Peyer's patch (tissue), 4 donors: Measurements from ENCODE around the gene PKP3. TPM values are rescaled to one million over a fixed set of nuclear protein-coding genes. Genes with fewer than 3 reads are reported as not detected.
A peak's percentile ranks its signal among the peaks of the same experiment; 100 is the strongest.

Experiments used
- DNase-seq, 3 donors: peaks; one replicate each; pipeline ENCODE4 v3.0.0-alpha.2; 2017 to 2019
- H3K27ac ChIP-seq, 4 donors: fragments of 200-600 bp; sonication (generic); one replicate each; pipeline ENCODE4 v1.5.1; 2016 to 2019
- H3K27me3 ChIP-seq, 2 donors: fragments of 200-600 bp; sonication (generic); one replicate each; pipeline ENCODE4 v1.5.1; 2019
- H3K36me3 ChIP-seq, 3 donors: fragments of 200-600 bp; sonication (generic); one replicate each; pipeline ENCODE4 v1.5.1; 2016 to 2019
- H3K4me1 ChIP-seq, 4 donors: fragments of 200-600 bp; sonication (generic); one replicate each; pipeline ENCODE4 v1.5.1; 2016 to 2019
- H3K4me3 ChIP-seq, 4 donors: fragments of 200-600 bp; sonication (generic); 1 replicate in 3 of 4; 2 replicates in 1 of 4; pipeline ENCODE4 v1.5.1; 2016 to 2019; ENCODE audit warnings: mild to moderate bottlenecking in 1 of 4
- H3K9me3 ChIP-seq, 4 donors: fragments of 200-600 bp; sonication (generic); one replicate each; pipeline ENCODE4 v1.5.1; 2016 to 2019; ENCODE audit warnings: mild to moderate bottlenecking in 1 of 4
- CTCF ChIP-seq, 6 experiments: fragments of 450-650 bp in 4 of 6; fragments of 200-600 bp in 2 of 6; sonication (generic) in 1 of 6; IDR thresholded peaks; one replicate each; pipeline ENCODE4 v1.5.1; 2017 to 2019; ENCODE audit warnings: antibody characterized with exemption in 6 of 6, mild to moderate bottlenecking in 3 of 6, moderate library complexity in 1 of 6
- POLR2A ChIP-seq, 2 donors: fragments of 450-650 bp; IDR thresholded peaks; one replicate each; pipeline ENCODE4 v1.5.1; 2017; ENCODE audit warnings: antibody characterized with exemption in 2 of 2, mild to moderate bottlenecking in 2 of 2, moderate library complexity in 2 of 2
- total RNA-seq, 4 donors: library from RNA; depleted of rRNA; stranded (reverse); fragments of >200 nt; gene quantifications; one replicate each; pipeline ENCODE4 v1.1.0, GENCODE V29; 2016

Gene PKP3
- total RNA-seq, 4 donors from 2014 or later, result 95.7 to 254 (median 202) TPM

GRCh38 chr11:450809-451451 is 56.9 kb downstream of the PKP3 start:
- peak; percentile 86 to 93 (median 86) for DNase-seq
- TF ChIP-seq POLR2A (IDR thresholded peaks at IDR 0.05), result no peak
- peak in 4 of 6 experiments; percentile 36 to 72 (median 48) for TF ChIP-seq CTCF (IDR thresholded peaks at IDR 0.05)
- Histone ChIP-seq H3K4me1 (peaks cover 0 to 32% (median 10%) of the 10 kb centered on the region in 4 donors), H3K4me3 (peak overlapping the region; percentile 80 to 99 (median 93)), H3K27ac (peak overlapping the region; percentile 76 to 97 (median 92)), H3K9me3 (no peaks in the 10 kb centered on the region), H3K36me3 (peaks cover 0 to 15% (median 0%) of the 10 kb centered on the region in 3 donors), H3K27me3 (no peaks in the 10 kb centered on the region)

- DNase-seq, result no peak
- peaks cover 0 to 15% (median 0%) of the 10 kb centered on the region in 3 donors for H3K36me3 ChIP-seq
- no peaks in the 10 kb centered on the region for H3K27me3 ChIP-seq
- peak overlapping the region in 1 of 4 donors; percentile 99 for H3K4me3 ChIP-seq
- H3K27ac ChIP-seq, result peak overlapping the region in 1 of 4 donors; percentile 95
- peaks cover 0 to 32% (median 12%) of the 10 kb centered on the region in 4 donors for H3K4me1 ChIP-seq
- no peaks in the 10 kb centered on the region for H3K9me3 ChIP-seq
- TF ChIP-seq CTCF (IDR thresholded peaks at IDR 0.05), result no peak
- TF ChIP-seq POLR2A (IDR thresholded peaks at IDR 0.05), result no peak
These were observed 57.7 kb downstream of the PKP3 start for GRCh38 chr11:451738-452137.

- DNase-seq, result no peak
- Histone ChIP-seq H3K27ac (no peak overlapping the region), H3K9me3 (no peaks in the 10 kb centered on the region), H3K36me3 (peaks cover 0 to 15% (median 0%) of the 10 kb centered on the region in 3 donors), H3K4me1 (peaks cover 0 to 32% (median 14%) of the 10 kb centered on the region in 4 donors), H3K27me3 (no peaks in the 10 kb centered on the region), H3K4me3 (no peak overlapping the region)
- TF ChIP-seq POLR2A (IDR thresholded peaks at IDR 0.05) (no peak), CTCF (IDR thresholded peaks at IDR 0.05) (no peak)
These were observed 58.3 kb downstream of the PKP3 start for GRCh38 chr11:452203-452744.

GRCh38 chr11:452916-453527 is 59.0 kb downstream of the PKP3 start:
- Histone ChIP-seq H3K36me3 (peaks cover 0 to 15% (median 0%) of the 10 kb centered on the region in 3 donors), H3K27ac (no peak overlapping the region), H3K9me3 (no peaks in the 10 kb centered on the region), H3K4me1 (peaks cover 0 to 28% (median 14%) of the 10 kb centered on the region in 4 donors), H3K27me3 (no peaks in the 10 kb centered on the region), H3K4me3 (no peak overlapping the region)
- DNase-seq, result no peak
- TF ChIP-seq POLR2A (IDR thresholded peaks at IDR 0.05) (no peak), CTCF (IDR thresholded peaks at IDR 0.05) (no peak)

GRCh38 chr11:453564-453963 is 59.6 kb downstream of the PKP3 start:
- Histone ChIP-seq H3K9me3 (no peaks in the 10 kb centered on the region), H3K36me3 (peaks cover 0 to 15% (median 0%) of the 10 kb centered on the region in 3 donors), H3K27ac (no peak overlapping the region), H3K4me3 (no peak overlapping the region), H3K4me1 (peaks cover 0 to 25% (median 13%) of the 10 kb centered on the region in 4 donors), H3K27me3 (no peaks in the 10 kb centered on the region)
- no peak for TF ChIP-seq CTCF (IDR thresholded peaks at IDR 0.05)
- no peak for TF ChIP-seq POLR2A (IDR thresholded peaks at IDR 0.05)
- DNase-seq, result no peak
